Cardiac fibroblast (primary cell): ENCODE data around the gene RAB15.

Experiments used
- DNase-seq, 2 donors: peaks; one replicate each; pipeline versions ENCODE4 v3.0.0 to v3.0.0-alpha.2; 2010; ENCODE audit warnings: low read depth in 2 of 2
- H3K4me3 ChIP-seq, 2 donors: replicated peaks in 1 of 2; 1 replicate in 1 of 2; 2 replicates in 1 of 2; pipeline ENCODE4 v1.5.1; 2011; ENCODE audit warnings: low read depth in 2 of 2, low read length in 2 of 2, mild to moderate bottlenecking in 2 of 2, moderate library complexity in 1 of 2
- CTCF ChIP-seq: IDR thresholded peaks from one replicate; pipeline ENCODE4 v1.5.1; 2011; ENCODE audit warnings: low read depth, mild to moderate bottlenecking, low read length, inconsistent platforms

The RAB15 gene

GRCh38 chr14:64947710-64948611, 24.2 kb downstream of the RAB15 start:
- TF ChIP-seq CTCF, result no peak
- no peak for DNase-seq
- no peak overlapping the region for H3K4me3 ChIP-seq

DNA sequence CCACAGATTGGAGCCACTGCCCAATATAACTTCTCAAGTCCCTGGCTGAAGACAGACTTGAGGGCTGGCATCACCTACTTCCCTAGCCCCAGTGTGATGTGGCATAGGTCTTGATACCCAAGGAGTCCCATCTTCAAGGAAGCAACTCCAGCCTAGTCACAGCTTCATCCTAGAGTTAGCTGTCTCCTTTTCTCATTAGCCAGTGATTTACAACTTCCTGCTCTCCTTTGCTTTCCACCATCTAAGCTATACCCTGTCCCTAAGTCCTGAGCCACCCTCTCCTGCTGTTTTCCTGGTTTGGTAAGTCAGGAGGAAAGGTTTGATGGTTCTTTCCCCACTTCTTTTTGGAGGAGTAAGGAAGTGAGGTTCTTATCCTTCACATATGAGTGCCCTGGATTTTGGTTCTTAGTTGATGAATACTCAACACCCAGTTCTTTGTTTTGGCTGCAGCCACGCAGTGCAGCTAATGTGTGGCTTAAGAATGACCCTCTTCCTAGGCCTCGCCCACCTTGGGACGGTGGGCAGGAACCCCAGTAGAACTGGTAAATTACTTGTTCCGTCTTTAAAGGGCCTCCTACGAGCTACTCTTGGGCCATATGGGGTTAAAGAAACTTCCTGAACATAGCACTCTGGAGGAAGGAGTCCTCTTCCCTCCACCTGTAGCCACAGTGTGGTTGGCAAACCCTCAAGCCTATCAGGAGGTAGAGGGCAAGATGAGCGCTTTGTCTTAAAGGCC, 25.7 kb downstream of the RAB15 start:
- TF ChIP-seq CTCF, result no peak
- H3K4me3 ChIP-seq, result no peak overlapping the region
- no peak for DNase-seq

DNA sequence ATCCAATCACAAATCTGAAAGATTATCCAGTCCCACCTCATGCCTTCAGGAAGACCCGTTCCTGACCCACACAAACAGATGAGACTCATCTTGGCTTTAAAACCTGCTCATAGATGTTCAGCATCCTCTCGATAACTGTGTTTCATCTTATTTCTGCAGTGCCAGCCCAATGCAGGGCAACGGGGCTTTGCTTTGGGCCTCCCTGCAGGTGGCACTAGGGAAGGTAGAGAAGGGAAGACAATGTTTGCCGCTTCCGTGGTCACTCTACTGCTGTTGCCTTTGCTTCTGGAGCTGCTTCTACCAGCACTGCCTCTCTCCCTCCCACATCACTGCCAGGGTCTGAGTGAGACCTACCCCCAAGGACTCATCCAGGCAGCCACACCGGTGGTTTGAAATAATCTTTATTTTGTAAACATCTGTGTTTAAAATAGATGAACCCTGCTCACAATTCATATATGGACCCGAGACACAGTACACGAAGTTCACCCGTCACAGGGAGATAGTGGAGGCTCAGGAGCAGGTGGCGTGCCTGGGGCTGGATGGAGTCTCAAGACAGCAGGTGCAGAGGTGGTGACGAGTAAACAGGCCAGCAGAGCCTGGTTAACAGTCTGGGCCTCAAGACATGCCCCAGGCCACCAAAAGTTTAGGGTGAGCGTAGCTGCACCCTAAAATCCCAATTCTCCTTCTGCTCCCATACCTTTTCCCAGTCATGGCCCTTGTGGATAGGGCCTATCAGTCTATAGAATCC, 26.5 kb downstream of the RAB15 start:
- no peak overlapping the region for H3K4me3 ChIP-seq
- no peak for DNase-seq
- no peak for TF ChIP-seq CTCF

GRCh38 chr14:64944861-64945260, 27.3 kb downstream of the RAB15 start:
- DNase-seq, result no peak
- no peak overlapping the region for H3K4me3 ChIP-seq
- no peak for TF ChIP-seq CTCF

DNA sequence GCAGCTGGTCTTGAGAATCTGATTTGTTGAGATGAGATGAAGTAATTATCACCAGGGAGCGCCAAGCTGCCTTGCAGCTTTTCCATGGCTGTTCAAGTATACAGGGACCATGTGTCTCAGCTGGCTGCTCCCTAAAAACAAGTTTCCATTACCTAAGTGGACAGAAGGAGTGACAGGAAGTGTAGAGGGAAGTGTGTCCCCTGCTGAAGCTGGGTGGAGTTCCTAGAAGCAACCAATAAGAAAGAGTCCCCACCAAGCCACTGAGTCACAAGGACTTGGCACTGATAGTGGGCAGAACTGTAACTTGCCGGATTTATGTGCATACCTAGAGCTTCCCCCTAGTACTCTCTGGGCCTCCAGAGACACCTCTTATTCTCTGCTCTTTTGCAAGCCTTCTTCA, 28.1 kb downstream of the RAB15 start:
- H3K4me3 ChIP-seq, result no peak overlapping the region
- no peak for DNase-seq
- TF ChIP-seq CTCF, result no peak

DNA sequence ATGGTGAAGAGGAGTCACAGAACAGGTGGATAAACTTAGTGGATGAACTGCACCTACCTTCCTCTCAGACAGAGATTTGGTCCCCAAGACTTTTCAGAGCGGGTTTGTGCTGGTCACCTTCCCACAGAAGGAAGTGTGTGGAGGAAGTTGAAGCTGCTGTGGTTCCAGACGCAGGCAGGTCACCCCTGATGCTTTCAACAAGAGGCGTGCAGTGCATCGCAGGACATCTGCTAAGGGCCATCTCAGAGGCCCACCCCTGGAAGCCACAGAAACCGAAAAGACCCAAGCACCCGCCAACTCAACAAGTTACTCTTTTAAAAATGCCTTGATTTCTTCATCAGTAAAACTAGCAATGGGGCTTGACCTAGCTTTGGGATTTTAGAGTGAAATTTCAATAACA, 28.6 kb downstream of the RAB15 start:
- no peak for TF ChIP-seq CTCF
- H3K4me3 ChIP-seq, result no peak overlapping the region
- no peak for DNase-seq
